GM12892 (cell line): ENCODE results near the gene MEPCE.

Source experiments
- DNase-seq: peaks from one replicate; pipeline ENCODE4 v3.0.0; 2011; ENCODE audit not compliant: insufficient read length
- FAIRE-seq: peaks from 2 replicates; lab custom pipeline; 2011; peaks lifted over from hg19 to GRCh38; lab: Jason Lieb, UNC
- POLR2A ChIP-seq: IDR thresholded peaks from 2 replicates; pipeline ENCODE4 v1.6.1; 2011; ENCODE audit warnings: low read depth, low read length, control low read depth
- POLR2AphosphoS5 ChIP-seq: IDR thresholded peaks from 2 replicates; pipeline ENCODE4 v1.6.1; 2011; ENCODE audit warnings: low read depth, low read length, control low read depth
- TAF1 ChIP-seq: IDR thresholded peaks from 2 replicates; pipeline ENCODE4 v1.6.1; 2011; ENCODE audit warnings: low read depth, mild to moderate bottlenecking, control low read depth, low read length, borderline replicate concordance

The MEPCE gene

DNA sequence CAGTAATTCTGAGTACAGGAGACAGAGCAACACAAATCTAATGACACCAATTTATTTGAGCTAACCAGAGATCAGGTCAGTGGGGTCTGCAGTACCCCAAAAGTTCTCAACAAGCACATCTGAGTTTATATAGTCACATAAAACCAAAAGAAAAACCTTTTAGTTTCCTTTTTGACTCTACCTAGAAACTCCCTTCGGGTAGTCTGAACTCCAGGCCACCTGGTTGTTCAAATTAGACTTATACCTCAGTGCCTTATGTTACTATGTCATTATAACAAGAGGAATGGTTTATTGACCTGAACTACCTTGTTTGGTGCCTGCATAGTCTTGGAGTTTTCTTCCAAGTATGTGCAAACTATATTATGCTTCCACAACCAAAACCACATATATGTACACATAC is 15.7 kb upstream of the MEPCE start:
- FAIRE-seq, result no peak
- no peak for TF ChIP-seq POLR2A
- no peak for TF ChIP-seq POLR2AphosphoS5
- no peak for DNase-seq

DNA sequence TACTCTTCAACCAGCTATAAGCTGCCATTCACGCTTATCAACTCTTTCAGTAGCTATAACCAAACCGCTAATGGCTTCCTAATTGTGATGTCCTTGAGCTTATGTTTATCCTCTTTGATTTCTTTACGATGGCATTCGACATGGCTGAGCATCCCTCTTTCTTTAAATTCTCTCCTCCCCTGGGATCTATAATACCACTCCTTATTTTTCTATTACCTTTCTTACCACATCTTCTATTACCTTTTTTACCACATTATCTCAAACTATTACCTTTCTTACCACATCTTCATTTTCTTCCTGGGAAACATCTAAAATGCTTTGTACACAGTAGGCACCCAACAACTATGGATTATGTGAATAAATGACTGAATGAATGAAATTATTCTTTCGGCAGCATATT is 14.2 kb upstream of the MEPCE start:
- DNase-seq (no peak), FAIRE-seq (no peak)
- TF ChIP-seq POLR2A (no peak), POLR2AphosphoS5 (no peak), TAF1 (no peak)

DNA sequence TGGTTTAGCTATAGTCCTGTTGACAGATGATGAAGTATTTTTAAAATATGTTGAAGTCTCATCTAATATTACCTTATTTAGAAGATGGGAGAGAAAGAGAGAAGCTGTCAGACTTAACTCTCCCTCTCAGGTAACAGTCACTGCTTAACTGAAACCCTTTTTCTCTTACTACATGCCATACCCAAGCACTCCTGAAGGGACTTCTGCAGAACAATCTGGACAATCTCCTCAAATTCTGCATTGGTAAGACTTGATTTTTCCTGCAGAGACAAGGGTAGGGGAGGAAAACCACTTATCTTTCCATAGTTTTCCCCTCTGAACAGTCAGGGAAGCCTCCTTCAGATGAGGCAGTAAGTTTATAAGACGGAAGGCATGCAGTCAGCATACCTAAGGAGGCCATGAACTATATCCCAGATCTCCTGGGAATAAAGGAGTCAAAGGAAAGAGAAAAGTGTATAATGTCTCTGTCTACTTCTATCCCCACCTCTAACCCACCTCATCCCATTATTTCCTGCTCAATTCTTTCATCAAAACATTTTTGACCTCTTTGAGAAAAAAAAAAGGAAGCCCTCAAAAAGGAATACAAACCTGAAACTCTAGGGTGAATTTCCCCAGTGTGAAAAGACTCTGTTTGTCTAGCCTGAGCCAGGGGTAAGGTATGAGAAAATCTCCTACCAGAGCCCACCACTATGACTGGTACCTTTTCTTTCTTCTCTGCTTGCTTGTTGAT is 10.5 kb upstream of the MEPCE start:
- DNase-seq (no peak), FAIRE-seq (no peak)
- TF ChIP-seq TAF1 (no peak), POLR2A (no peak), POLR2AphosphoS5 (no peak)

DNA sequence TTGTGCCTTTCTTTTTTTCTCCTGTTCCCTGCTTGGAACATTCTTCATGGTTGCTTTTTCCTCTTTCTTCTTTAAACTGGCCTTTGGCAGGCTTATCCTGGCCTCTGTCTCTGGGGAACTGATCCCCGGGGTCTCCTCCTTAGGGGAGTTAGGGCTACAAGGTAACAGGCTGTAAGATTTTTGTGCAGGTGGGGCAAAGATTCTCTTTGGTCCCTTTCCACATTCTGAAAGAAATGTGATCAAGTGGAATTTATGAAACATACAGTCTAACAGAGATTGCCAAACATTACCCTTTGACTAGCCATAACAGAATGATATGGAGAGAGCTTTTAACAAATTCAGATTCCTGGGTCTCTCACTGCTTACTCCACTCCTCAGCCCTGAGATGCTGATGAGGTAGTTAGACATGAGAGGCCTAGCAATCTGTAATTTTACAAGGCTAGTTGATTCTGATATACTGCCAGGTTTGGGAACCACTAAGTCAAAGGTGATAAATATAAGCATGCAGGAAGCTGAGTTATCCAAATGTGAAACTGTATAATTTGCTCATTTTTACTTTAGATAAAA is 9.9 kb upstream of the MEPCE start:
- FAIRE-seq, result no peak
- no peak for DNase-seq
- TF ChIP-seq TAF1 (no peak), POLR2AphosphoS5 (no peak)

DNA sequence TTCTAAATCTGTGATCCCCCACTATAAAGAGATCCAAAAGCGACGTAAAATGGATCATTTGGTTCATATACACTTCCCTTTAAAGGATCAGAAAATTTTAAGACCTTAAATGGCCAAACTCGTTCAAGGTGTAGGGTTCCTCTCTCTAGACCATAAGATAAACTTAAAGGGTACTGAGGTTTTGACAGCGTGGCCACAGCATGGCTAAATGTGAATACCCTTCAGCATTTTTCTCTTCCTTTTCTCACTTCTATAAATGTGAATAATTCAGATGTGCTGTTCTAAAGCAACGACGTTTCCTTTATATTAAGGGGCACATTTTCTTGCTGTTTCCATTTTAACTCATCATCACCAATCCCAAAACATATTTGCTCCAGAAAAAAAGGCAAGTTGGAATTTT is 6.3 kb upstream of the MEPCE start:
- FAIRE-seq, result peak; percentile 24
- TF ChIP-seq POLR2A (no peak), POLR2AphosphoS5 (no peak), TAF1 (no peak)

DNA sequence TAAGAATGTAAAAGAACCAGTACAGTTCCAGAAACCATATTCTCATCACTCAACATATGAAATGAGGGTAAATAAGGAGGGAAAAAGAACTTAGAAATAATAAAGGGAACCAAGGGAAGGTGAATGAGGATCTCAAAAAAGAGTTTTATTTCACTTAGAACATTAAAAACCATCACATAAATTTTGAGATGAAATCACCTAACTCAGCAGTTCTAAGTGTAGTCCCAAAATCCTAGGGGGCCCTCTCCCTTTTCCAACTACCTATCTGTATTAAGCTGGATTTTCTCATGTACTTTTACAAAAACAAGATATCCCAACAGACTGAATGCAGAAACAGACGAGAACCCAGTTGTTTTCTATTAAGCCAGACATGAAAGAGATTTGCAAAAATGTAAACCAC is 4.3 kb upstream of the MEPCE start:
- DNase-seq (no peak), FAIRE-seq (no peak)

More for the DNA sequence above, 6.3 kb upstream of the MEPCE start:
- no peak for DNase-seq

DNA sequence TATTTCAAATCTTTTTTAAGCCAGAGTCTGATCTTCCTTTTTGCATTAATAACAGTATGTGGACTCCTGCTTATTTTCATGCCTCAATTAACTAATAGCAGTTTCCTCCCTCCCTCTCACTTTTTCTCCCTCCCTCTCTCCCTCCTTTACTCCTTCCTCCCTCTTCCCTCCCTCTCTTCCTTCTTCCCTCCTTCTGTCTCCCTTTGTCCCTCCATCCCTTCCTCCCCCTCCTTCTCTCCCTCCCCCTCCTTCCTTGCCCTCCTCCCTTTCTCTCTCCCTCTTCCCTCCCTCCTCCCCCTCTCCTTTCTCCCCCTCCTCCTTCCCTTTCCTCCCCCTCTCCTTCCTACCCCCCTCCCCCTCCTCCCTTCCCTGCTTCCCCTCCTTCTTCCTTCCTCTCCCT is 3.1 kb upstream of the MEPCE start:
- TF ChIP-seq POLR2AphosphoS5 (no peak), POLR2A (no peak), TAF1 (no peak)
- FAIRE-seq (no peak), DNase-seq (no peak)

More for the DNA sequence above, 4.3 kb upstream of the MEPCE start:
- no peak for TF ChIP-seq POLR2A
- TF ChIP-seq POLR2AphosphoS5, result no peak
- no peak for TF ChIP-seq TAF1

DNA sequence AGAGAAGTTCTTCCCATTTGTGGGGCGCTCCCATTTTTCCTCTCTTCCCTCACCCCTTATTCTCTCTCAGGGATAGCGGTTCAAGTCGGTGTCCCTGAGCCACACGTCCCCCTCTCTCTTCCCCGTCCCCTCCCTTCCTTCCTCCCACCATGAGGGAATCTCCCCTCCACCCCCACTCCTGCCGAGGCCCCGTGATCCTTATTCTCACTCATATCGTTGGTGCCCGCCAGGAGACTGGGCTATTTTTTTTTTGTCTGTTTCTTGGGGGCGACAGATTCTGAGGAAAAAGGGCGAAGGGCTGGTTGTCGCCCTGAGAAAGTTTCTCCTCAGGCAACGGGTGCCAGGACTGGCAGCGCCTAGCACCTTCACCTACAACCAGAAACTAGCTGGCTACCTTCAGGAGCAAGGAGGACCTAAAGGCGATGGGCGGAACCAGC is 1.9 kb upstream of the MEPCE start:
- TF ChIP-seq TAF1, result no peak
- no peak for TF ChIP-seq POLR2AphosphoS5
- no peak for TF ChIP-seq POLR2A
- DNase-seq (no peak), FAIRE-seq (no peak)

DNA sequence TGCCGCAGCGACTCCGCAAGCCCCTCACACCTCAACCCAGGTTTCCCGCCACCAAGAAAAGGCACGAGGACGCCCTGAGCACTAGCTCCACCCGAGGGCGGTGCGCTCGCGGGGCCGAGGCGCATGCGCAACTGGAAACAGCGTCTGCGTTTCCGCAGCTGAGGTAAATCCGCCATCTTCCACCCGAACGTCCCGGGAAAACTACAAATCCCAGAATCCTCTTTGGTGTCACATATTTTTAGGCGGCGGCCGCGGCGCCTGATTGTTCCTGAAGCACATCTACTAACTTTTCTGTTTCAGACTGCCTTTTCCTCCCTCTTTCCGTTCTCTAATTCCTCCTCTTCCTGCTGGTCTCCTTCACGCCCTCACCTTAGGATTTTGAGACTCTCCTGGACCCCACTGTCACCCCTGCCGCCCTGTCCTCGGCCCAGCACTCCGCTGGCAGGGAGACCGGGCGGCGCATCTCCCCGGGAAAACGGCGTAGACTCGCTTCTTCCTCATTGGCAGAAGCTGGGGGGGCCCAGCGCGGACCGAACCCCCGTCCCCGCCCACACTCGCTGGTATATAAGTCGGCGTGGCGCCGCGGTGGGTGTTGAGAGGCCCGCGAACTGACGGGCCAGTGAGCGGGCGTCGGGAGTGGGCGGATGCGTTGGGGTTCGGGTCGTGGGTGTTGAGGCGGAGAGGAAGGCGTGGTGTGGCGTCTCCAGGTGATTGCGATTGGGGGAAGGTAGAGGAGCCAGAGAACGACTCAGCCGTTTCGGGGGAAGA is 1.2 kb upstream of the MEPCE start, which contains the start of gene ZCWPW1:
ZCWPW1 (minus strand) TSS at position 505 of the 768 bp plus-strand sequence. CDS start 8,054 bp downstream, outside the sequence.
- FAIRE-seq, result no peak
- peak; percentile 80 for DNase-seq
- TF ChIP-seq POLR2A, result peak; percentile 100
- peak; percentile 99 for TF ChIP-seq POLR2AphosphoS5
- peak; percentile 86 for TF ChIP-seq TAF1

DNA sequence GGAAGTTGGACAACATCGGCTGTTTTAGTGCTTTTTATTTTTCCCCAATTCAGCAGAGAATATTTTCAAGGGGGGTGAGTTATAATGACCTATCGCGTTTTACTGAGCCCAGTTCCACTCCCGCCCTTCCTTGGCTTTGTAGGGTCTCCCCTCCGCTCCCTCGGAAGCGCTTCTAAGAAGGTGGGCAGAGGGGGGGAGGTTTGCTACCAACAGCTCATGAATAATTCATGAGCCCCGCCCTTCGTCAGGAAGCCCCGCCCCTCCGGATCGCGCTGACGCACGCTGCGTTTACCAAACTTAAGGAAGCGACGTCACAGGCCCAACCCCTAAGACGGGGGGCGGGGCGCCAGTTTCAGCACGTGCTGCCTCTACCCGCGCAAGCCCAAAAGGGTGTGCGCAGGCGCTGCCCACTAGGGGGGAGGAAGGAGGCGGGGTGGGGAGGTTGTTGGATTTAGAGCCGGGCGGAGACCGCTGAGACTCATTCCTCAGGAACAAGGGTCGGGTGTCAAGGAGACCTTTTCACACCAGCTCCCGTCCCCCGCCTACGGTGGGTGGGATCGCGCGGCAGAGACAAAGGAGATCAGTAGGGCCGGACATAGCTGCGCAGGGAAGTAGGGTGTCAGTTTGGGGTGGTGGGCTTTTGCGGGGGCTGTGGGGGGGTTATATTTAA is 529 bp upstream of the MEPCE start:
- peak; percentile 89 for DNase-seq
- TF ChIP-seq POLR2A (peak; percentile 70; the same call in 1 of the 2 replicates), POLR2AphosphoS5 (peak; percentile 58; the same call in 1 of the 2 replicates), TAF1 (no peak)
- no peak for FAIRE-seq

DNA sequence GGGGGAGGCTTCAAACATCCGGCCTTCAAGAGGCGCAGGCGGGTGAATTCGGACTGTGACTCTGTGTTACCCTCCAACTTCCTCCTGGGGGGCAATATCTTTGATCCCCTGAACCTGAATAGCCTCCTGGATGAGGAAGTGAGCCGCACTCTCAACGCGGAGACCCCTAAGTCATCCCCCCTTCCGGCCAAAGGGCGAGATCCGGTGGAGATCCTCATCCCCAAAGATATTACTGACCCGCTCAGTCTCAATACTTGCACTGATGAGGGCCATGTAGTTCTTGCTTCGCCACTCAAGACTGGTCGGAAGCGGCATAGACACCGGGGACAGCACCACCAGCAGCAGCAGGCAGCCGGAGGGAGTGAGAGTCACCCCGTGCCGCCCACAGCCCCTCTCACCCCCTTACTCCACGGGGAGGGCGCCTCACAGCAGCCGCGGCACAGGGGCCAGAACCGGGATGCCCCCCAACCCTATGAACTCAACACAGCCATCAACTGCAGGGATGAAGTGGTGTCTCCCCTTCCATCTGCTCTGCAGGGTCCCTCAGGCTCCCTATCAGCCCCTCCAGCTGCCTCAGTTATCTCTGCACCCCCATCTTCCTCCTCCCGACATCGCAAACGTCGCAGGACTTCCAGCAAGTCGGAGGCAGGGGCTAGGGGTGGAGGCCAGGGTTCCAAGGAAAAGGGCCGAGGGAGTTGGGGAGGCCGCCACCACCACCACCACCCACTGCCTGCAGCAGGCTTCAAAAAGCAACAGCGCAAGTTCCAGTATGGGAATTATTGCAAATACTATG is 1.1 kb downstream of the MEPCE start:
- DNase-seq (no peak), FAIRE-seq (peak; percentile 60)
- TF ChIP-seq POLR2A (no peak), POLR2AphosphoS5 (no peak), TAF1 (no peak)
